Body of pancreas (tissue), 4 donors: ENCODE results near the gene SLC35D1.

Experiments used
- POLR2A ChIP-seq, 3 donors: fragments of 450-650 bp; IDR thresholded peaks; one replicate each; pipeline ENCODE4 v1.6.1; 2016; ENCODE audit warnings: antibody characterized with exemption in 3 of 3, mild to moderate bottlenecking in 2 of 3
- TF ChIP-seq, protein P1 (sequence below), 7 experiments: fragments of 450-650 bp in 4 of 7; fragments of 200-600 bp in 3 of 7; sonication (generic) in 3 of 7; IDR thresholded peaks; one replicate each; pipeline ENCODE4 v1.5.1; 2016 to 2019; ENCODE audit warnings: antibody characterized with exemption in 7 of 7

DNA sequence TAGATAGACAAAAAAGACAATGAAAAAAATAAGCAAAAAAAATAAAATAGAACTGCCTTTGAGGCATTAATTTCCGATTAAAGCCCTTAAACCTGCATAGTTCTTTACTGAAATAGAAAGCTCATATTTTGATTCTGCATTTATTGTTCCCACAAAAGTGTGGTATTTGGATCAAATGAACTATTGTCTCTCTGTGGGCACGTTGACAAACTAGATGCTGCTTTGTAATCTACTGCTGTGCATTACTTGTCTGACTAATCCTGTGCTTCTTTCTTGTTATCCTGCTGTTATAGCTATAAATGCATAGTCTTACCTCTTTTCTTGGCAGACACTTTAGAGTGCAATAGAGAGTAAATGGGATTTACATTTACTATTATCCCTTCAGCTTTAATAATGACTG lies 31.4 kb upstream of the SLC35D1 start:
- TF ChIP-seq, protein P1, sequence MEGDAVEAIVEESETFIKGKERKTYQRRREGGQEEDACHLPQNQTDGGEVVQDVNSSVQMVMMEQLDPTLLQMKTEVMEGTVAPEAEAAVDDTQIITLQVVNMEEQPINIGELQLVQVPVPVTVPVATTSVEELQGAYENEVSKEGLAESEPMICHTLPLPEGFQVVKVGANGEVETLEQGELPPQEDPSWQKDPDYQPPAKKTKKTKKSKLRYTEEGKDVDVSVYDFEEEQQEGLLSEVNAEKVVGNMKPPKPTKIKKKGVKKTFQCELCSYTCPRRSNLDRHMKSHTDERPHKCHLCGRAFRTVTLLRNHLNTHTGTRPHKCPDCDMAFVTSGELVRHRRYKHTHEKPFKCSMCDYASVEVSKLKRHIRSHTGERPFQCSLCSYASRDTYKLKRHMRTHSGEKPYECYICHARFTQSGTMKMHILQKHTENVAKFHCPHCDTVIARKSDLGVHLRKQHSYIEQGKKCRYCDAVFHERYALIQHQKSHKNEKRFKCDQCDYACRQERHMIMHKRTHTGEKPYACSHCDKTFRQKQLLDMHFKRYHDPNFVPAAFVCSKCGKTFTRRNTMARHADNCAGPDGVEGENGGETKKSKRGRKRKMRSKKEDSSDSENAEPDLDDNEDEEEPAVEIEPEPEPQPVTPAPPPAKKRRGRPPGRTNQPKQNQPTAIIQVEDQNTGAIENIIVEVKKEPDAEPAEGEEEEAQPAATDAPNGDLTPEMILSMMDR (IDR thresholded peaks at IDR 0.05) = no peak
- no peak for TF ChIP-seq POLR2A (IDR thresholded peaks at IDR 0.05)
